Measurements from ENCODE around the gene CALML5. TPM values are rescaled to one million over a fixed set of nuclear protein-coding genes. Genes with fewer than 3 reads are reported as not detected.

CALML5 gene
- total RNA-seq, 1 experiment from 2014 or later, result not detected

DNA sequence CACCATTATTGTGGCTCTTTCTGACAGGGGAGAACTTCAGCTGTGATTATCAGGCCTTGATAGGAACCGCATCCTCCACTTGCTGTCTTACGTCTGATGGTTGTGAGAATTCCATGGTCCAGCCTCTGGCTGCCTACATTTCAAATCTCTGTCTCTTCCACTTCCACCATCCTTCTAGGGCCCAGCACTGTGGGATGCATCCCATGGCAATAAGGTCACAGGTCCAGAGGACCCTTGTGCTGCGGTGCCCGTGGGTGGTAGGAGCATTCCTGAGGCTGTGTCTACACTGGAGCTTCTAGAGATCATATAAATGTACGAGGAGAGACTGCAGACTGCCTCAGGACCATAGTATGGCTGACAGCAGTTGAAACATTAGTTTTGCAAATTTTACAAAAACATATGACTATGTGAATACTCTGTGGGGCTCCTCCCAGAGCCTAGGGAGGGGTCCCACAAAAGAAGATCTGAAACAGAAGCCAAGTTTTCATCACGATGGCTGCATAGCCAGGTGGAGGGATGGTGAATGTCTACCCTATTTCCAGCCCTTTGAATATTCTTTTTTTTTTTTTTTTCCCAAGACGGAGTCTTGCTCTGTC lies 37.2 kb upstream of the CALML5 start:
- no peak overlapping the region for H3K27ac ChIP-seq (ENCODE audit: low read depth, low read length, poor library complexity, severe bottlenecking)
- DNase-seq (ENCODE audit: low spot score), result no peak
- no peaks in the 10 kb centered on the region for H3K36me3 ChIP-seq (ENCODE audit: insufficient read depth, low read length, poor library complexity, severe bottlenecking)
- no peak overlapping the region for H3K4me3 ChIP-seq (ENCODE audit: low read depth, low read length, poor library complexity, severe bottlenecking)
- intact Hi-C loops (cut with micrococcal nuclease; ENCODE audit: unreplicated experiment), result no loop called here
- no peak for TF ChIP-seq EZH2 (IDR thresholded peaks at IDR 0.05; ENCODE audit: borderline replicate concordance, low read depth, low read length, poor library complexity, severe bottlenecking)
- TF ChIP-seq, protein P1, sequence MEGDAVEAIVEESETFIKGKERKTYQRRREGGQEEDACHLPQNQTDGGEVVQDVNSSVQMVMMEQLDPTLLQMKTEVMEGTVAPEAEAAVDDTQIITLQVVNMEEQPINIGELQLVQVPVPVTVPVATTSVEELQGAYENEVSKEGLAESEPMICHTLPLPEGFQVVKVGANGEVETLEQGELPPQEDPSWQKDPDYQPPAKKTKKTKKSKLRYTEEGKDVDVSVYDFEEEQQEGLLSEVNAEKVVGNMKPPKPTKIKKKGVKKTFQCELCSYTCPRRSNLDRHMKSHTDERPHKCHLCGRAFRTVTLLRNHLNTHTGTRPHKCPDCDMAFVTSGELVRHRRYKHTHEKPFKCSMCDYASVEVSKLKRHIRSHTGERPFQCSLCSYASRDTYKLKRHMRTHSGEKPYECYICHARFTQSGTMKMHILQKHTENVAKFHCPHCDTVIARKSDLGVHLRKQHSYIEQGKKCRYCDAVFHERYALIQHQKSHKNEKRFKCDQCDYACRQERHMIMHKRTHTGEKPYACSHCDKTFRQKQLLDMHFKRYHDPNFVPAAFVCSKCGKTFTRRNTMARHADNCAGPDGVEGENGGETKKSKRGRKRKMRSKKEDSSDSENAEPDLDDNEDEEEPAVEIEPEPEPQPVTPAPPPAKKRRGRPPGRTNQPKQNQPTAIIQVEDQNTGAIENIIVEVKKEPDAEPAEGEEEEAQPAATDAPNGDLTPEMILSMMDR (conservative IDR thresholded peaks at IDR 0.05; ENCODE audit: low read depth, low read length), result no peak
- H3K27me3 ChIP-seq (replicated peaks; ENCODE audit: insufficient read depth, low read depth, low read length, poor library complexity), result no peaks in the 10 kb centered on the region
- CTCF ChIA-PET, result no interaction called here
- H3K9me3 ChIP-seq (ENCODE audit: low read depth, low read length, poor library complexity, severe bottlenecking), result no peaks in the 10 kb centered on the region
- POLR2A ChIA-PET (ENCODE audit: low non-redundant PET), result no interaction called here
- no peaks in the 10 kb centered on the region for H3K4me1 ChIP-seq (ENCODE audit: insufficient read depth, low read length, poor library complexity, severe bottlenecking)
- no TSS peak for BruUV-seq (replicated peaks)

DNA sequence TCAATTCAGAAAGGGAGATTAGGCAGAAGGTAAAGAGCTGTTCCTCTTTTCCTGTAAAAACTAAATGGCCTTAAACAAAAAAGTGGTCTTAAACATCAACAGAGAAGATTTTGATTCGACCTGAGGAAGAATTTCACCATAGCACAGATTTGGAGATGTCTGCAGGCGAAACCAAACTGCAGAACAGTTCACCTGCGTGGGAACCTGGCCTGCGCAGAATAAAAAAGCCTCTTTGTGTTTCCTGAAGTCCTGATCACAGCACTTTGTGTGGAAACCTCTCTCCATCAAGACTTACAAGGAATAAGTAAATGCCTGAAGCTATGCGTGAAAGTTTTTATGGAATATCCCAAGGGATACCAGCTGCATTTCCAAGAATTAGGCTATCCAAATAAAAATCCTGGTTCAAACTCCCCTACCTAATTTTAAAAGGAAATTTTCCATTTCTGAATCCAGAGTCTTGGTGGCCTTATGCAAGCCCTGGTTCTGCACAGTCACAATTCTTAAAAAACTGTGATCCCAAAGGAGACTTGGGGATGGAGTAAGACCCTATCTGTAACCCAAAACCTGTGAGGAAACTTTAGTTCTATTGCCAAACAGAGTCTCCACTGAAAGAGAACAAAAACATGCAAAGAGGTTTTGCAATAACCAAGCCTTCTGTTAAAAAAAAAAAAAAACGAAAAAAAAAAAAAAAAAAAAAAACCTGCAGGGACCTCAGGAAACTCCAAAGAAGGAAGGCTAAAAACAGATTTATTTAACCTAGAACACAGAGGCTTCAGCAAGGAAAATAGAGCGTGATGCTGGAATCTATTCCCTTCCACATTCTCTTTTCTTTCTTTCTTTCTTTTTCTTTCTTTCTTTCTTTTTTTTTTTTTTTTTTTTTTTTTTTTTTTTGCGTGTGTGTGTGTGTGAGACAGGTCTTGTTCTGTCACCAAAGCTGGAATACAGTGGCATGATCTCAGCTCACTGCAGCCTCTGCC lies 35.8 kb upstream of the CALML5 start:
- no peaks in the 10 kb centered on the region for H3K9me3 ChIP-seq (ENCODE audit: low read depth, low read length, poor library complexity, severe bottlenecking)
- POLR2A ChIA-PET (ENCODE audit: low non-redundant PET), result no interaction called here
- CTCF ChIA-PET, result no interaction called here
- H3K4me1 ChIP-seq (ENCODE audit: insufficient read depth, low read length, poor library complexity, severe bottlenecking), result no peaks in the 10 kb centered on the region
- no peak overlapping the region for H3K27ac ChIP-seq (ENCODE audit: low read depth, low read length, poor library complexity, severe bottlenecking)
- no peaks in the 10 kb centered on the region for H3K27me3 ChIP-seq (replicated peaks; ENCODE audit: insufficient read depth, low read depth, low read length, poor library complexity)
- no peak overlapping the region for H3K4me3 ChIP-seq (ENCODE audit: low read depth, low read length, poor library complexity, severe bottlenecking)
- DNase-seq (ENCODE audit: low spot score), result no peak
- no peak for TF ChIP-seq EZH2 (IDR thresholded peaks at IDR 0.05; ENCODE audit: borderline replicate concordance, low read depth, low read length, poor library complexity, severe bottlenecking)
- TF ChIP-seq, protein P1 (conservative IDR thresholded peaks at IDR 0.05; ENCODE audit: low read depth, low read length), result no peak
- no TSS peak for BruUV-seq (replicated peaks)
- H3K36me3 ChIP-seq (ENCODE audit: insufficient read depth, low read length, poor library complexity, severe bottlenecking), result no peaks in the 10 kb centered on the region
- intact Hi-C loops (cut with micrococcal nuclease; ENCODE audit: unreplicated experiment), result no loop called here

DNA sequence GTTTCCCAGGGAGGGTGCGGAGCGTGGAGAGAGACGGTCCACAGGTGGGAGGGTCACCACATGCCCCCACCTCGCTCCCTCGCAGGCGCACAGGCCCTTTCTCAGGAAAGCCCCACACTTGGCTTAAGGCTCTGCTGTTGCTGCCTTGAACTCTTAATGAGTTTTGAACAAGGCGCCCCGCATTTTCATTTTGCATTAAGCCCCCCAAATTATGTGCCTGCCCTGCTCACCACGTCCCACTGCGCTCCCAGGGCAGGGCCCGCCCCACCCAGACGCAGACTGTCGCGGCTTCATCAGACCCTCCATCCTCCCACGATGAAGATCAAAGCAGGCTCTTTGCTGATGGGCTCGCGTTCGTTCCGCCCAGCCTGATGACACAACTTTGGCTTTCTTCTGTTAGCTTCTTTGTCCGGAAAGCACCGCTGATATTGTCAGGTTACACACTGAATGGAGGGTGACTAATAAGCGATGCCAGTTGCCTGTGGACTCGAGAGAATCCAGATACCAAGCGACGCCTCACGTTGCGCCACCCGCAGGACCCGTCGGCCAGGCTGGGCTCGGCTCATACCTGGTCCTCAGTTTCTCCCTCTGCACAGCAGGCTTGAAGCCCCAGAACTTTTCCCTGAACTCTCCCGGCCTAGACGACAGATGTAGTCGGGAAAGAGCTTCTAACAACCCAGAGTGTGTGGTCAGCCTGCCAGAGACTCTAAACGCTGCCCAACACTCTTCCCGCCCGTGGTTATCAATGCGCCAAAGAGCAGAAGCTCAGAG lies 34.9 kb upstream of the CALML5 start:
- CTCF ChIA-PET, result no interaction called here
- H3K4me3 ChIP-seq (ENCODE audit: low read depth, low read length, poor library complexity, severe bottlenecking), result no peak overlapping the region
- intact Hi-C loops (cut with micrococcal nuclease; ENCODE audit: unreplicated experiment), result no loop called here

More for the DNA sequence above, 34.9 kb upstream of the CALML5 start:
- no peaks in the 10 kb centered on the region for H3K4me1 ChIP-seq (ENCODE audit: insufficient read depth, low read length, poor library complexity, severe bottlenecking)
- no peak for DNase-seq (ENCODE audit: low spot score)
- H3K36me3 ChIP-seq (ENCODE audit: insufficient read depth, low read length, poor library complexity, severe bottlenecking), result no peaks in the 10 kb centered on the region
- H3K27ac ChIP-seq (ENCODE audit: low read depth, low read length, poor library complexity, severe bottlenecking), result no peak overlapping the region
- BruUV-seq (replicated peaks), result no TSS peak
- TF ChIP-seq, protein P1 (conservative IDR thresholded peaks at IDR 0.05; ENCODE audit: low read depth, low read length), result no peak
- no peak for TF ChIP-seq EZH2 (IDR thresholded peaks at IDR 0.05; ENCODE audit: borderline replicate concordance, low read depth, low read length, poor library complexity, severe bottlenecking)
- H3K9me3 ChIP-seq (ENCODE audit: low read depth, low read length, poor library complexity, severe bottlenecking), result no peaks in the 10 kb centered on the region
- POLR2A ChIA-PET (ENCODE audit: low non-redundant PET), result no interaction called here
- no peaks in the 10 kb centered on the region for H3K27me3 ChIP-seq (replicated peaks; ENCODE audit: insufficient read depth, low read depth, low read length, poor library complexity)

Data from A673 (cell line).